AG09309 (cell line): ENCODE measurements around the gene KAZN.

Experiments used
- DNase-seq: peaks from one replicate; pipeline ENCODE4 v3.0.0-alpha.2; 2010; ENCODE audit warnings: low read depth
- H3K4me3 ChIP-seq: 2 replicates; pipeline ENCODE4 v1.5.1; 2011; ENCODE audit warnings: mild to moderate bottlenecking, low read depth, low read length, moderate library complexity; ENCODE audit not compliant: control insufficient read depth
- TF ChIP-seq, protein P1 (sequence below): IDR thresholded peaks from 2 replicates; pipeline ENCODE4 v1.5.1; 2011; ENCODE audit warnings: mild to moderate bottlenecking, low read depth, low read length, inconsistent platforms; ENCODE audit not compliant: insufficient read depth, control insufficient read depth; ENCODE audit errors: missing control alignments

The KAZN gene

DNA sequence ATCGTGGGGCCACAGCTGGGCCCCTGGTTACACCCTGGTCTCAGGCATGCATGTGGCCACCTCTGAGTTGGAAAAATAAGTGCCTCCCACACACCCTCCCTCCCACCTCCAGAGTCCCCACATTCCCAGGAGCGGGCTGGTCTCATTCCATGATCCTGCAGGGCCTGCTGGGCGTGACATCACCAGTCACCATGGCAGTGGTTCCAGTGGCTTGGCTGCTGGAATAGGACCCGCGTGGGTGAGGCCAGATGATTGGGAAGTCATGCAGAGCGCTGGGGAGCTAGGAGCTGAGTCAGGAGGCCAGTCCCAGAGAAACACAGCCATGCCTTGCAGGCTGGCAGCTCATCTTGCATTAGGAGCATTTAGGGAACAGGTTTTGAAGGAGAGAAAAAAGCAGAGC, 429.6 kb downstream of the KAZN start:
- TF ChIP-seq, protein P1, sequence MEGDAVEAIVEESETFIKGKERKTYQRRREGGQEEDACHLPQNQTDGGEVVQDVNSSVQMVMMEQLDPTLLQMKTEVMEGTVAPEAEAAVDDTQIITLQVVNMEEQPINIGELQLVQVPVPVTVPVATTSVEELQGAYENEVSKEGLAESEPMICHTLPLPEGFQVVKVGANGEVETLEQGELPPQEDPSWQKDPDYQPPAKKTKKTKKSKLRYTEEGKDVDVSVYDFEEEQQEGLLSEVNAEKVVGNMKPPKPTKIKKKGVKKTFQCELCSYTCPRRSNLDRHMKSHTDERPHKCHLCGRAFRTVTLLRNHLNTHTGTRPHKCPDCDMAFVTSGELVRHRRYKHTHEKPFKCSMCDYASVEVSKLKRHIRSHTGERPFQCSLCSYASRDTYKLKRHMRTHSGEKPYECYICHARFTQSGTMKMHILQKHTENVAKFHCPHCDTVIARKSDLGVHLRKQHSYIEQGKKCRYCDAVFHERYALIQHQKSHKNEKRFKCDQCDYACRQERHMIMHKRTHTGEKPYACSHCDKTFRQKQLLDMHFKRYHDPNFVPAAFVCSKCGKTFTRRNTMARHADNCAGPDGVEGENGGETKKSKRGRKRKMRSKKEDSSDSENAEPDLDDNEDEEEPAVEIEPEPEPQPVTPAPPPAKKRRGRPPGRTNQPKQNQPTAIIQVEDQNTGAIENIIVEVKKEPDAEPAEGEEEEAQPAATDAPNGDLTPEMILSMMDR, result no peak
- DNase-seq, result peak; percentile 75
- H3K4me3 ChIP-seq, result no peak overlapping the region

DNA sequence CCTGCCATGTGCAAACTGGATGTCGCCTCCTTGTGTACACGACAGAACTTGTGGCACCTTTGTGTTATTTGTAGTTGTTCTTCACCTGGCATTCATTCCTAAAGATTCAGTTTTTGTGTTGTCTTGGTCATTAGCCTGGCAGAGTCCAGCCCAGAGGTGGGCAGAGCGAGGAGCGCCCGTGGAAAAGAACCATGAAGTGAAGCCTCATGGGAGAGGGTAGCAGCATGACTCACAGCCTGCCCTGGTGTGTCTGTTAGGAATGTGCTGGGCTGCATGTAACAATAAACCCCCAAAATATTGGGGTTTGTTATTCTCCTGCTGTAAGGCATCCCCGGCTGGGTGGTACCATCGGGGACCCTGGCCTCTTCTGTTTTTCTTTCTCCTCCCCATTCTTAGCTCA, 430.1 kb downstream of the KAZN start:
- DNase-seq, result no peak
- TF ChIP-seq, protein P1, result no peak
- no peak overlapping the region for H3K4me3 ChIP-seq

DNA sequence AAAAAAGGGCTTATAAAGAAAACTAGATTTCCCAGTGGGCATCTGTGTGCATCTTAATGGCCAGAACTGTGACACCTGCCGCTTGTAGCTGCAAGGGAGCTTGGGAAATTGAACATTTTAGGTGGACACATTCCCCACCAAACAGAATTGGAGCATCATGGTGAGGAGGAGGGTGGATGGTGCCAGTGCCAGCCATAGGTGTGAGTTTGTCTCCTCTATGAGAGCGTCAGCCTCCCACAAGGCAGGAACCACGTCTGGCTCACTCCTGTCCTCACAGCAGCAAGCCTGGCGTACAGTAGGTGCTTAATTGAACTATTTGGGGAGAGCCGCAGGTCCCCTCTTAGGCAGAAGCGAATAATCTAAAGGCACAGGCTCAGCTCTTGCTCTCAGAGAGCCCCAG, 430.6 kb downstream of the KAZN start:
- no peak for DNase-seq
- TF ChIP-seq, protein P1, result no peak
- no peak overlapping the region for H3K4me3 ChIP-seq

DNA sequence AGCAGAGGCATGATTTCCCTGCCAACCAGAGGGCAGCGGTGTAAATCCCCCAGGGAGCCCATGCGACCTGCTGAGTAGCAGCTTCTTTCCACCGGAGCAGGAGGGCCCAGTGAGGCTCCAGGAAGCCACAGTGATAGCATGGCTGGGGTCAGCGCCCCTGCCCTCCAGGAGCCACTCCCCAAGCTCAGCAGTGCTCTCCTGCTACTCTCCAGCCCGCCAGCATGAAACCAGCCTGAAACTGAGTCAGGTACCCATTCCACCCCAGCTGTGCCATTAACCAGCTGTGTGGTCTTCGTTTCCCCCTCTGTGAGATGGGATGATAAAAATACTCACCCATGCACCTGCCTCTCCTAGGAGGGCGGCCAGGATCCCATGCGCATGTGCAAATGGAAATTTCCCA, 431.3 kb downstream of the KAZN start:
- no peak overlapping the region for H3K4me3 ChIP-seq
- DNase-seq, result no peak
- TF ChIP-seq, protein P1, result no peak

DNA sequence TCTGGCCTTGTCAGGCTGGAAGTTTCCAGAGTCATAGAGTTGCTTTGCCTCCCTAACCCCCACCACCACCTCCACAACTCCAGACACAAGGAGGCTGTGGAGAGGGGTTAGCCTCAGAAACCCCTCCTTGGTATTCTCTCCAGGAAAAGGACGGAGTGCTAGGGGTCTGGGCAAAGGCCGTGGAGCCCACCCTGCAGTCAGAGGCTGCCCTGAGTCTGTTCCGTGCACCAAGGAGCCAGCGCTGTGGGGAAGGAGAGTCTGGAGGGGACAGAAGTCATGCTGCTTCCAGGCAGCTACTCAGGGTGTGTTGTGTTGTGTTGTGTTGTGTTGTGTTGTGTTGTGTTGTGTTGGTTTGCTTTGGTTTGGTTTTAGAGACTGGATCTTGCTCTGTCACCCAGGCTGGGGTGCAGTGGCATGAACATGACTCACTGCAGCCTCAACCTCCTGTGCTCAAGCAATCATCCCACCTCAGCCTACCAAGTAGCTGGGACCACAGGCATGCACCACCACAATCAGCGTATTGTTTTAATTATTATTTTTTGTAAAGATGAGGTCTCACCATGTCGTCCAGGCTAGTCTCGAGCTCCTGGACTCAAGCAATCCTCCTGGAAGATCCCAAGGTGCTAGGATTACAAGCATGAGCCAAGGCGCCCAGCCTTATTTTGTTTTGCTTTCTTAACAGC, 432.9 kb downstream of the KAZN start:
- TF ChIP-seq, protein P1, result no peak
- H3K4me3 ChIP-seq, result no peak overlapping the region
- no peak for DNase-seq

DNA sequence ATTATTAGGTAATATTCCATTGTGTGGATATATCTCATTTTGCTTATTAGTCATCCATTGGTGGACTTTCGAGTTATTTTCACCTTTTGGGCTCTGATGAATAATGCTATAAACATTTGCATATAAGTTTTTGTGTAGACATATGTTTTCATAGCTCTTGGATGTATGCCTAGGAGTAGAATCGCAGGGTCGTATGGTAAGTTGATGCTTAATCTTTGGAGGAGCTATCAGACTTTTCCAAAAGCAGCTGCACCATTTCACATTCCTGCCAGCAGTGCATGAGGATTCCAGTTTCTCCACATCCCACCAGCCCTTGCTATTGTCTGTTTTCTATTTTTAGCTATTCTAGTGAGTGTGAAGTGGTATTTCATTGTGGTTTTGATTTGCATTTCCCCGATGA, 434.8 kb downstream of the KAZN start:
- no peak for DNase-seq
- H3K4me3 ChIP-seq, result no peak overlapping the region
- TF ChIP-seq, protein P1, result peak; percentile 39
